GM21515 (cell line): ENCODE measurements around the gene PHYKPL.

ENCODE experiments used
- ATAC-seq: cut with Tn5 transposase; IDR thresholded peaks from one replicate; pipeline ENCODE4 v1.9.1; 2021; ENCODE audit not compliant: unreplicated experiment

PHYKPL gene

GRCh38 chr5:178192787-178193186 lies 39.8 kb downstream of the PHYKPL start:
- ATAC-seq = no peak

- ATAC-seq = no peak
Observed at GRCh38 chr5:178192244-178192643, 40.4 kb downstream of the PHYKPL start.

GRCh38 chr5:178191661-178192060 lies 40.9 kb downstream of the PHYKPL start:
- ATAC-seq = no peak

GRCh38 chr5:178189433-178189832 lies 43.2 kb downstream of the PHYKPL start:
- no peak for ATAC-seq

- ATAC-seq = no peak
Observed at GRCh38 chr5:178187014-178187413, 45.6 kb downstream of the PHYKPL start, which contains the start of gene GMCL2. Gene GMCL2 (minus strand): TSS chr5:178187371. CDS start chr5:178187299, 72 bp downstream.

GRCh38 chr5:178186427-178186826 lies 46.2 kb downstream of the PHYKPL start:
- no peak for ATAC-seq

GRCh38 chr5:178182158-178182876 lies 50.3 kb downstream of the PHYKPL start:
- no peak for ATAC-seq

- no peak for ATAC-seq
Observed at GRCh38 chr5:178180141-178180863, 52.3 kb downstream of the PHYKPL start.

GRCh38 chr5:178177569-178177968 lies 55.0 kb downstream of the PHYKPL start:
- no peak for ATAC-seq

GRCh38 chr5:178176791-178177190 lies 55.8 kb downstream of the PHYKPL start:
- no peak for ATAC-seq

- no peak for ATAC-seq
Observed at GRCh38 chr5:178174456-178174855, 58.1 kb downstream of the PHYKPL start.

- no peak for ATAC-seq
Observed at GRCh38 chr5:178170455-178170854, 62.1 kb downstream of the PHYKPL start.

- no peak for ATAC-seq
Observed at GRCh38 chr5:178165581-178165980, 67.0 kb downstream of the PHYKPL start.

GRCh38 chr5:178163772-178164735 lies 68.5 kb downstream of the PHYKPL start:
- peak; percentile 91 for ATAC-seq

- ATAC-seq = no peak
Observed at GRCh38 chr5:178162481-178162880, 70.1 kb downstream of the PHYKPL start.

GRCh38 chr5:178160176-178160575 lies 72.4 kb downstream of the PHYKPL start:
- ATAC-seq = no peak
